B cell (primary cell): ENCODE measurements around the gene PSAPL1. TPM values are rescaled to one million over a fixed set of nuclear protein-coding genes. Genes with fewer than 3 reads are reported as not detected.

Experiments
- ATAC-seq: fragments of 200-7000 bp; cut with Tn5 transposase; one replicate; pipeline ENCODE4 v1.10.0; 2021; ENCODE audit warnings: low read depth, mild to moderate bottlenecking, moderate number of reproducible peaks, moderate library complexity
- CTCF ChIA-PET: fragments of 350-600 bp; sonication (Branson Sonifier 250); formaldehyde crosslinking; loops from one replicate; lab custom pipeline; 2021; ENCODE audit warnings: antibody characterized with exemption, inconsistent platforms; lab: Charles Lee
- POLR2A ChIA-PET: fragments of 350-600 bp; sonication (Branson Sonifier 250); formaldehyde crosslinking; loops from one replicate; lab custom pipeline; 2021; ENCODE audit warnings: antibody characterized with exemption; lab: Charles Lee
- DNase-seq: peaks from one replicate; pipeline ENCODE4 v3.0.0; 2013
- H2AFZ ChIP-seq: 2 replicates; pipeline ENCODE4 v1.6.1; 2012; ENCODE audit warnings: mild to moderate bottlenecking, low read depth, low read length; ENCODE audit not compliant: insufficient read depth, poor library complexity, severe bottlenecking
- H3K27ac ChIP-seq, 2 donors: 1 replicate in 1 of 2; 2 replicates in 1 of 2; pipeline ENCODE4 v1.5.1; 2012 to 2013; ENCODE audit warnings: low read length in 2 of 2, mild to moderate bottlenecking in 2 of 2, moderate library complexity in 1 of 2
- H3K27me3 ChIP-seq, 4 experiments: fragments of 200-600 bp in 1 of 4; sonication (generic) in 1 of 4; replicated peaks in 1 of 4; 1 replicate in 2 of 4; 2 replicates in 2 of 4; pipeline versions ENCODE4 v1.6.1 to v1.7.0; 2013 to 2016; ENCODE audit warnings: low read length in 3 of 4, mild to moderate bottlenecking in 2 of 4, mixed read lengths in 1 of 4, moderate library complexity in 1 of 4; ENCODE audit not compliant: insufficient read depth in 4 of 4, control insufficient read depth in 3 of 4; ENCODE audit errors: control extremely low read depth in 1 of 4
- H3K36me3 ChIP-seq, 2 experiments: replicated peaks in 1 of 2; 1 replicate in 1 of 2; 2 replicates in 1 of 2; pipeline versions ENCODE4 v1.6.1 to v1.7.1; 2013; ENCODE audit warnings: low read length in 1 of 2; ENCODE audit not compliant: insufficient read depth in 2 of 2, control insufficient read depth in 1 of 2; ENCODE audit errors: control extremely low read depth in 1 of 2, extremely low read depth in 1 of 2
- H3K4me1 ChIP-seq, 2 donors: fragments of 200-600 bp in 1 of 2; sonication (generic) in 1 of 2; 1 replicate in 1 of 2; 2 replicates in 1 of 2; pipeline versions ENCODE4 v1.5.1 to v1.6.1; 2013 to 2017; ENCODE audit warnings: low read length in 2 of 2; ENCODE audit not compliant: control insufficient read depth in 2 of 2, insufficient read depth in 2 of 2
- H3K4me2 ChIP-seq: replicated peaks from 2 replicates; pipeline ENCODE3; 2012; ENCODE audit warnings: mild to moderate bottlenecking, low read depth, low read length; ENCODE audit not compliant: poor library complexity, severe bottlenecking
- H3K4me3 ChIP-seq, 5 experiments: fragments of 200-600 bp in 1 of 5; sonication (generic) in 1 of 5; 1 replicate in 3 of 5; 2 replicates in 2 of 5; pipeline versions ENCODE4 v1.5.1 to v1.7.0; 2011 to 2016; ENCODE audit warnings: low read length in 4 of 5, mild to moderate bottlenecking in 4 of 5, low read depth in 2 of 5, control low read depth in 1 of 5, moderate library complexity in 1 of 5; ENCODE audit not compliant: insufficient read depth in 1 of 5; ENCODE audit errors: control extremely low read depth in 1 of 5, extremely low read depth in 1 of 5
- H3K79me2 ChIP-seq: fragments of 200-600 bp; sonication (generic); one replicate; pipeline ENCODE4 v1.6.0; 2016; ENCODE audit warnings: low read length; ENCODE audit not compliant: control insufficient read depth, insufficient read depth
- H3K9ac ChIP-seq: fragments of 200-600 bp; sonication (generic); 2 replicates; pipeline ENCODE4 v1.6.1; 2017; ENCODE audit warnings: mild to moderate bottlenecking, low read length, moderate library complexity
- H3K9me3 ChIP-seq, 3 donors: one replicate each; pipeline versions ENCODE4 v1.6.1 to v1.7.1; 2013; ENCODE audit warnings: low read length in 2 of 3; ENCODE audit not compliant: control insufficient read depth in 2 of 3, insufficient read depth in 1 of 3; ENCODE audit errors: control extremely low read depth in 1 of 3
- H4K20me1 ChIP-seq: 2 replicates; pipeline ENCODE4 v1.6.0; 2012; ENCODE audit warnings: mild to moderate bottlenecking, low read length; ENCODE audit not compliant: insufficient read depth, control insufficient read depth, poor library complexity, severe bottlenecking
- H3K27ac Mint-ChIP-seq: one replicate; pipeline ENCODE4 v1.8.0; 2021; ENCODE audit warnings: mixed read lengths
- H3K27me3 Mint-ChIP-seq: one replicate; pipeline ENCODE4 v1.8.0; 2021; ENCODE audit warnings: mixed read lengths
- H3K4me1 Mint-ChIP-seq: one replicate; pipeline ENCODE4 v1.8.0; 2021; ENCODE audit warnings: mixed read lengths
- H3K4me3 Mint-ChIP-seq: one replicate; pipeline ENCODE4 v1.8.0; 2021; ENCODE audit warnings: mixed read lengths
- H3K9me3 Mint-ChIP-seq: one replicate; pipeline ENCODE4 v1.8.0; 2022; ENCODE audit warnings: mixed read lengths; ENCODE audit not compliant: insufficient read depth
- CTCF ChIP-seq: fragments of 200-600 bp; IDR thresholded peaks from one replicate; pipeline ENCODE4 v1.8.0; 2022; ENCODE audit warnings: antibody characterized with exemption, mild to moderate bottlenecking
- EZH2 ChIP-seq: IDR thresholded peaks from 2 replicates; pipeline ENCODE4 v1.6.1; 2012; ENCODE audit warnings: borderline replicate concordance, low read depth, mild to moderate bottlenecking, moderate library complexity, low read length; ENCODE audit not compliant: insufficient read depth, poor library complexity, severe bottlenecking
- WGBS: methylation state at CpG from one replicate; pipeline ENCODE4 v1.1.5; 2013; ENCODE audit warnings: missing lambda C conversion rate; ENCODE audit not compliant: insufficient coverage; 5-methylcytosine and 5-hydroxymethylcytosine counted together
- intact Hi-C: fragments of 100-400 bp; cut with micrococcal nuclease; formaldehyde crosslinking; loops from one replicate; pipeline ENCODE4 v1.10.0; 2022
- polyA plus RNA-seq: library from polyadenylated mRNA; depleted of rRNA; stranded (reverse); fragments of >200 nt; gene quantifications from 2 replicates; pipeline ENCODE4 v1.2.3, GENCODE V29; 2012
- total RNA-seq, 2 donors: library from RNA; stranded (reverse); fragments of 120-200 nt in 1 of 2; gene quantifications; 1 replicate in 1 of 2; 2 replicates in 1 of 2; pipeline versions ENCODE4 v1.2.3 to v1.2.4, GENCODE V29; 2013 to 2022

PSAPL1 gene
- total and polyA plus RNA-seq, 2 donors (not counting 1 experiment from before 2014, with no cell fraction given), result not detected

- Histone ChIP-seq H3K36me3 (no peaks in the 10 kb centered on the region), H4K20me1 (no peaks in the 10 kb centered on the region), H2AFZ (no peak overlapping the region), H3K79me2 (no peaks in the 10 kb centered on the region), H3K9me3 (peaks cover 0 to 25% (median 7%) of the 10 kb centered on the region in 3 donors), H3K27me3 (peaks cover 0 to 4% (median 0%) of the 10 kb centered on the region in 4 experiments), H3K4me2 (no peak overlapping the region), H3K4me3 (no peak overlapping the region), H3K27ac (no peak overlapping the region), H3K4me1 (no peaks in the 10 kb centered on the region), H3K9ac (no peak overlapping the region)
- H3K27ac Mint-ChIP-seq, result no peak overlapping the region
- 62% methylated on average over 2 of the region's 4 CpGs for WGBS
- H3K27me3 Mint-ChIP-seq, result peaks cover 15% of the 10 kb centered on the region
- POLR2A ChIA-PET, result no interaction called here
- no peak overlapping the region for H3K4me3 Mint-ChIP-seq
- no peaks in the 10 kb centered on the region for H3K4me1 Mint-ChIP-seq
- no peak for DNase-seq
- no peak for TF ChIP-seq CTCF
- TF ChIP-seq EZH2, result no peak
- CTCF ChIA-PET, result no interaction called here
- intact Hi-C loops, result no loop called here
- ATAC-seq, result no peak
- peaks cover 12% of the 10 kb centered on the region for H3K9me3 Mint-ChIP-seq
Measured at GRCh38 chr4:7412554-7412912, 22.2 kb downstream of the PSAPL1 start.

GRCh38 chr4:7411896-7412553, 22.7 kb downstream of the PSAPL1 start:
- Histone ChIP-seq H3K27ac (no peak overlapping the region), H3K79me2 (no peaks in the 10 kb centered on the region), H3K36me3 (no peaks in the 10 kb centered on the region), H3K9ac (no peak overlapping the region), H3K9me3 (peaks cover under 1 to 24% (median 7%) of the 10 kb centered on the region in 3 donors), H3K4me1 (no peaks in the 10 kb centered on the region), H2AFZ (no peak overlapping the region), H3K4me2 (no peak overlapping the region), H4K20me1 (no peaks in the 10 kb centered on the region), H3K27me3 (peaks cover 0 to 4% (median 0%) of the 10 kb centered on the region in 4 experiments), H3K4me3 (no peak overlapping the region)
- H3K27ac Mint-ChIP-seq, result no peak overlapping the region
- CTCF ChIA-PET, result no interaction called here
- intact Hi-C loops, result no loop called here
- H3K27me3 Mint-ChIP-seq, result peaks cover 15% of the 10 kb centered on the region
- 66% methylated on average over 12 of the region's 12 CpGs for WGBS
- DNase-seq (no peak), ATAC-seq (no peak)
- POLR2A ChIA-PET, result no interaction called here
- H3K4me1 Mint-ChIP-seq, result no peaks in the 10 kb centered on the region
- TF ChIP-seq EZH2 (no peak), CTCF (no peak)
- H3K4me3 Mint-ChIP-seq, result no peak overlapping the region
- peaks cover 12% of the 10 kb centered on the region for H3K9me3 Mint-ChIP-seq
